ENCODE results near the gene SORCS3. TPM values are rescaled to one million over a fixed set of nuclear protein-coding genes. Genes with fewer than 3 reads are reported as not detected.

The SORCS3 gene
- total RNA-seq, 2 experiments from 2014 or later, result not detected

- no peak for ATAC-seq
These were observed 140.0 kb downstream of the SORCS3 start for GRCh38 chr10:104780946-104781595.

GRCh38 chr10:104784452-104784851 lies 143.4 kb downstream of the SORCS3 start:
- Mint-ChIP-seq H3K36me3 (no peaks in the 10 kb centered on the region), H3K27ac (no peak overlapping the region), H3K27me3 (no peaks in the 10 kb centered on the region), H3K4me1 (no peaks in the 10 kb centered on the region), H3K4me3 (no peak overlapping the region), H3K9me3 (ENCODE audit: low read depth) (no peaks in the 10 kb centered on the region)
- CTCF ChIA-PET, result no interaction called here
- ATAC-seq, result no peak
- no peak for DNase-seq

More at GRCh38 chr10:104780946-104781595, 140.0 kb downstream of the SORCS3 start:
- no peaks in the 10 kb centered on the region for H3K36me3 Mint-ChIP-seq
- no peak for DNase-seq
- H3K4me3 Mint-ChIP-seq, result no peak overlapping the region
- H3K27me3 Mint-ChIP-seq, result no peaks in the 10 kb centered on the region
- H3K4me1 Mint-ChIP-seq, result no peaks in the 10 kb centered on the region
- H3K9me3 Mint-ChIP-seq (ENCODE audit: low read depth), result no peaks in the 10 kb centered on the region
- CTCF ChIA-PET, result no interaction called here
- H3K27ac Mint-ChIP-seq, result no peak overlapping the region

DNA sequence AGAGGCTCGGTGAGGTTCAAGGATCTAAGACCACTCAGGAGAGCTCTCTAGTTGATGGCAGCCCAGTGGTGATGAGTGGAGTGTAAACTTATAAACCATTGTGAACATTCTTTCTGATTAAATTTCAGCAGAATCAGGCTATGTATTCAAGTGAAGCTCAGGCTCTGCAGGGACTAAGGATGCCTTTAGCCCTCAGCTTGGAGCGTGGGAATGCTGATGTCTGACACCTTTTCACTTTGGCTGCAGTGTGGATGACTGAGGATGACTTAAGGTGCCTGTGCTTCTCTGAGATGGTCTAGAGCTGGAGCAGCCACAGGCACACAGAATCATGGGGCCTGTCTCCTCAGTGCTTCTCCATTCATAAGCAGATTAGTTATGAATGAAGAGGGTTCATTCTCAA lies 150.4 kb downstream of the SORCS3 start:
- Mint-ChIP-seq H3K36me3 (no peaks in the 10 kb centered on the region), H3K4me3 (no peak overlapping the region), H3K9me3 (ENCODE audit: low read depth) (no peaks in the 10 kb centered on the region), H3K27me3 (no peaks in the 10 kb centered on the region), H3K4me1 (no peaks in the 10 kb centered on the region), H3K27ac (no peak overlapping the region)
- DNase-seq, result no peak
- CTCF ChIA-PET, result no interaction called here
- no peak for ATAC-seq

- ATAC-seq (no peak), DNase-seq (no peak)
- Mint-ChIP-seq H3K9me3 (ENCODE audit: low read depth) (no peaks in the 10 kb centered on the region), H3K27me3 (no peaks in the 10 kb centered on the region), H3K4me3 (no peak overlapping the region), H3K4me1 (no peaks in the 10 kb centered on the region), H3K36me3 (no peaks in the 10 kb centered on the region), H3K27ac (no peak overlapping the region)
- CTCF ChIA-PET, result no interaction called here
These were observed 154.3 kb downstream of the SORCS3 start for GRCh38 chr10:104795411-104795810.

DNA sequence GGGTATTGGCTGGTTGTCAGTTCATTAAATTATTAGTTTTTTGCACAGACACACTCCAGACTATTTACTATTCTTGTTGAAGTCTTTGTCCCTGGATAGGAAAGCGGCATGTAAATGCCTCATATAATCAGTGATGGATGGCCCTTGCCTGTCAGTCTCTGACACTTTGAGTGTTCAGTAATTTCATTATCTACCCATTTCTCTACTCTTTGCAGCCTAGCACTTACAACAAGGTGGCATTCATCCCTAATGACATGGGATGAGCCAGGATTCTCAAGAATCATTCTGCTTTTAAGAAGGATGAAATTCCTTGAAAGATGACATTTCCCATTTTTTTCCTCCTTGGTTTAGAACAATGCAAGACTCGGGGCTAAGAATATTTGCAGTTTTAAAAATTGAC lies 155.7 kb downstream of the SORCS3 start:
- Mint-ChIP-seq H3K27ac (no peak overlapping the region), H3K9me3 (ENCODE audit: low read depth) (no peaks in the 10 kb centered on the region), H3K4me1 (no peaks in the 10 kb centered on the region), H3K36me3 (no peaks in the 10 kb centered on the region), H3K27me3 (no peaks in the 10 kb centered on the region), H3K4me3 (no peak overlapping the region)
- ATAC-seq, result no peak
- CTCF ChIA-PET, result no interaction called here
- DNase-seq, result no peak

DNA sequence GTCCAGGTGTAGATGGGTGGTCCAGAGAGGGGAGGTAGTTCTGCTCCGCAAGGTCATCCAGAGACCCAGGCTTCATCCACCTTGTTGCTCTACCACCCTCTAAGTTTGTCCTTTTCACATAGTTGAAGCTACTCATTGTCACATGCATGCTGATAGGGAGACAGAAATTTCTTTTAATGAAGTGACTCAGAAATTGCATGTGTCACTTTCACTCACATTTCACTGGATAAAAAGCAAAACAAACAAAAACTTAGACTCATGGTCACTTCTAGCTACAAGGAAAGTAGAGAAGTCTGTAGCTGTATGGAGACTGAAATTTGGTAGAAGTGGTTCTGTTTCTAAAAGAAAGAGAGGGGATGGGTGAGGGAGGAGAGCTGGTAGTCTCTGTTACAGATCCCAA lies 161.9 kb downstream of the SORCS3 start:
- no peak for ATAC-seq
- no peaks in the 10 kb centered on the region for H3K9me3 Mint-ChIP-seq (ENCODE audit: low read depth)
- no peaks in the 10 kb centered on the region for H3K27me3 Mint-ChIP-seq
- no peak overlapping the region for H3K4me3 Mint-ChIP-seq
- H3K36me3 Mint-ChIP-seq, result no peaks in the 10 kb centered on the region
- CTCF ChIA-PET, result no interaction called here
- no peaks in the 10 kb centered on the region for H3K4me1 Mint-ChIP-seq
- no peak for DNase-seq
- H3K27ac Mint-ChIP-seq, result no peak overlapping the region

DNA sequence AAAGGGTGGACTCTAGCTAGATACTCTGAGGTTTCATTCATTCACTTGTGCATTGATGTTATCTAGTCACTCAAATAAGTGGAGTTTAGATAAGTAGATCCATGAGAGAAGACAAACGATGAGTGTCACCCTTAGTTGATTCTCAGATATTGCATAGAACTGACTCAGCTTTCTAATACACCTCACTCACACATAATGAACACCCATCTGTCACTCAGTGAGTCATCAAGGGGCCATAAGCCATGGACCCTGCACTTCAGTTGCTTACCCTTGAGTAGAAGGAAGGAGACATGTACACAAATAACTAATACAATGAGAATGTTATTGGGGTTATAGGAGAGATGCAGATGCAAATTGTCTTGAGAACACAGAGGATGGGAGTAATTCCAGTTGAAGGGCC lies 163.8 kb downstream of the SORCS3 start:
- H3K4me1 Mint-ChIP-seq, result no peaks in the 10 kb centered on the region
- ATAC-seq (no peak), DNase-seq (no peak)
- no peaks in the 10 kb centered on the region for H3K36me3 Mint-ChIP-seq
- H3K4me3 Mint-ChIP-seq, result no peak overlapping the region
- H3K27ac Mint-ChIP-seq, result no peak overlapping the region
- H3K27me3 Mint-ChIP-seq, result no peaks in the 10 kb centered on the region
- no peaks in the 10 kb centered on the region for H3K9me3 Mint-ChIP-seq (ENCODE audit: low read depth)
- CTCF ChIA-PET, result no interaction called here

- CTCF ChIA-PET, result no interaction called here
- no peaks in the 10 kb centered on the region for H3K9me3 Mint-ChIP-seq (ENCODE audit: low read depth)
- no peaks in the 10 kb centered on the region for H3K36me3 Mint-ChIP-seq
These were observed 165.7 kb downstream of the SORCS3 start for GRCh38 chr10:104806801-104807200.

DNA sequence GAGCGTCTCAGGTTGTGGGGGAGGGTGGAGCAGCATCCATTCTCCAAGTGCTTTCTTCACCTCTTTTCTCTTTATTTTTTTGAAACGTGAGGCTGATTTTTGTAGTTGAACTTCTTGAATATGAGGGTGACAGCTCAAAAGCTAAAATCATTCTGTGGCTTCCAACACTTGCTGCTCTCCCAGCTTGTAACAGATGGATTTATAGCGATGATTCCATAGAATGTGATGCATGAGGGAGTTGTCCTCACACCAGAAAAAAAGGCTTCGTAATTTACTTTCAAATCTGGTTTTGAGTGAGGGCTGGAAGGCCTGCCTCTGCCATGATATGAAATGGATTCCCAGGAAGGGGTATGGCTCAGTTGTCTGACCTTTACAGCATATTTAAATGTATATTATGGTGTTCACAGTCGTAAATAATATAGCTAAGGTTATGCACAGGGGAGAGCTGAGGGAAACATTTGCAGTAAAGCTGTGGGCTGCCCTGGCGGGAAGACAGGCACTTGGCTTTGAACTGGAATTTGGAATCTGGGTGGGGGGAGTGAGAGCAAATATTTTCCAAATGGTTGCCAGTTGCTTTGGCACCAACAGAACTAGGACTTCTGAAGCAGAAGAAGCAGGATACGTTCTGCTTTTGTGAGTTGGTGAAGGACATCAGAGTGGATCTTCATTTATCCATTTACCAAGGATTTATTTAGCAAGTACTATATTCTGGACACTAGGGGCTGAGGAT lies 166.7 kb downstream of the SORCS3 start:
- no peaks in the 10 kb centered on the region for H3K27me3 Mint-ChIP-seq
- DNase-seq (no peak), ATAC-seq (no peak)
- CTCF ChIA-PET, result no interaction called here
- H3K4me3 Mint-ChIP-seq, result no peak overlapping the region
- H3K9me3 Mint-ChIP-seq (ENCODE audit: low read depth), result no peaks in the 10 kb centered on the region
- no peaks in the 10 kb centered on the region for H3K4me1 Mint-ChIP-seq
- H3K27ac Mint-ChIP-seq, result no peak overlapping the region
- no peaks in the 10 kb centered on the region for H3K36me3 Mint-ChIP-seq

More at GRCh38 chr10:104806801-104807200, 165.7 kb downstream of the SORCS3 start:
- no peak for ATAC-seq
- Mint-ChIP-seq H3K4me1 (no peaks in the 10 kb centered on the region), H3K27ac (no peak overlapping the region), H3K4me3 (no peak overlapping the region), H3K27me3 (no peaks in the 10 kb centered on the region)
- DNase-seq, result no peak

GRCh38 chr10:104809288-104810090 lies 168.4 kb downstream of the SORCS3 start:
- CTCF ChIA-PET, result no interaction called here
- Mint-ChIP-seq H3K36me3 (no peaks in the 10 kb centered on the region), H3K27ac (no peak overlapping the region)

GRCh38 chr10:104811166-104811565 lies 170.1 kb downstream of the SORCS3 start:
- no peak for ATAC-seq
- Mint-ChIP-seq H3K9me3 (ENCODE audit: low read depth) (no peaks in the 10 kb centered on the region), H3K27ac (no peak overlapping the region), H3K27me3 (no peaks in the 10 kb centered on the region), H3K36me3 (no peaks in the 10 kb centered on the region), H3K4me1 (no peaks in the 10 kb centered on the region), H3K4me3 (no peak overlapping the region)
- no peak for DNase-seq
- CTCF ChIA-PET, result no interaction called here

More at GRCh38 chr10:104809288-104810090, 168.4 kb downstream of the SORCS3 start:
- Mint-ChIP-seq H3K4me1 (no peaks in the 10 kb centered on the region), H3K9me3 (ENCODE audit: low read depth) (no peaks in the 10 kb centered on the region), H3K27me3 (no peaks in the 10 kb centered on the region), H3K4me3 (no peak overlapping the region)
- DNase-seq, result no peak
- ATAC-seq, result no peak

DNA sequence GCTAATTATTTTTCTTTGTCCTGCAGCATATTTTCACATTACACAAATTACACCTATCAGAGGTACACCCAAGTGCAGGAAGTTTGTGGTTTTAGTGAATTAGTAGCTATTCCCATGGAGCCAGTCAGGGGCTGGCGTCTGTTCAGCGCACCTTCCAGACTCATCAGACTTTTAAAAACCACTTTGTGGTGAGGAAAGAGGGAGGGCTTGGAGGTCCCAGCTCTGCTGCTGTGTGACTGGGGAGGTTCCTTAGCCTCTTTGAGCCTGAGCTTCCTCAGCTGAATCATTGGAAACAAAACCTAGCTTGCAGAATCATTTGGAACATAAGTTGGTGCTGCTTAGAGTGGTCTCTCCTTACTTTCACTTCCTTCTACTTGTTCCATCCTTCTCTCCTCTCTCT lies 175.4 kb downstream of the SORCS3 start:
- H3K27ac Mint-ChIP-seq, result no peak overlapping the region
- no peak for DNase-seq

DNA sequence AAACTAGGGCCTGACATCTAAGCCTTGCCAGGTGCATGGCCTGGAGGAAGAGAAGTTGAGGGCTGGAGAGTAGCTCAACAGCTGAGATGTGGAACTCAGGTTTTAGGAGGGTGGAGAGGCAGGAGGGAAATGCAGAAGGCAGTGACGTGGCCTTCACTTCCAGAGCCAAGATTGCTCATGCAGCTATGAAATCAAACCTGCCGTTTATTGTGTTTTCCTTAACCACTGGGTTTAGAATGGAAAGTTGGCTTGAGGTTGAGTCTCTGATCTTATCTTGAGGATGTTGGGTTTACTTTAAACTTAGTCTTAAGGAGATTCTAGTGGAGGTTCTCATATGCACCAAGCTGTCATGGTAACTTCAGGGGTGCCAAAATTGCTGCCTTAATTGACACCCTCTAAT lies 178.6 kb downstream of the SORCS3 start:
- no peaks in the 10 kb centered on the region for H3K36me3 Mint-ChIP-seq
- no peaks in the 10 kb centered on the region for H3K4me1 Mint-ChIP-seq
- DNase-seq, result no peak
- H3K27me3 Mint-ChIP-seq, result no peaks in the 10 kb centered on the region
- H3K9me3 Mint-ChIP-seq (ENCODE audit: low read depth), result no peaks in the 10 kb centered on the region
- no peak for ATAC-seq
- CTCF ChIA-PET, result no interaction called here
- no peak overlapping the region for H3K4me3 Mint-ChIP-seq
- H3K27ac Mint-ChIP-seq, result no peak overlapping the region

More for the DNA sequence above, 175.4 kb downstream of the SORCS3 start:
- Mint-ChIP-seq H3K4me1 (no peaks in the 10 kb centered on the region), H3K27me3 (no peaks in the 10 kb centered on the region), H3K9me3 (ENCODE audit: low read depth) (no peaks in the 10 kb centered on the region), H3K36me3 (no peaks in the 10 kb centered on the region), H3K4me3 (no peak overlapping the region)
- no peak for ATAC-seq
- CTCF ChIA-PET, result no interaction called here

DNA sequence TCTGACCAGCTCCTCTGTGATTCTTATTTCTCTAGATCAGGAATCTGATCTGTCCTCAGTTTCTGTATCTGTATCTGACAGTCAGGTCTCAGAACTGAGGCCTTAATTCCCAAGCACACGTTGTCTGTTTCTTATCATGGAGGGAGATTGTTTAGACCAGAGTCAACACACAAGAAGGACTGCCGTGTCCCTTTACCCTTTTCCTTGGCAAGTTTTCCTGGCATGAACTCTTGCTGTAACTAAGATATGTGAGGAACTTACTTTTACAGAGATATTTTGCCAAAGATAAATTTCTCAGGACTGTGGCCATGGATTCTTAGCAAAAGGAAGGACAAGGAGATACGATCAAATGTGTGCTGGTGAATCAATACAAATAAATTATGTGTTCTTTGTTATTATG lies 181.0 kb downstream of the SORCS3 start:
- ATAC-seq (no peak), DNase-seq (no peak)
- Mint-ChIP-seq H3K9me3 (ENCODE audit: low read depth) (no peaks in the 10 kb centered on the region), H3K27me3 (no peaks in the 10 kb centered on the region), H3K36me3 (no peaks in the 10 kb centered on the region), H3K4me1 (no peaks in the 10 kb centered on the region), H3K4me3 (no peak overlapping the region), H3K27ac (no peak overlapping the region)
- CTCF ChIA-PET, result no interaction called here

All from activated CD8-positive, alpha-beta memory T cell treated with anti-CD3 and anti-CD28 coated beads, Interleukin-2, amount 10 ng/mL, durations not matched to agents 7 days and 5 days (primary cell).